Measurements from ENCODE around the gene INAVA.
A peak's percentile ranks its signal among the peaks of the same experiment; 100 is the strongest.
"Not testable (repeated sequence)": the region's sequence is repeated elsewhere in the genome, so short reads cannot be mapped to it uniquely, and the experiment has no call there.

INAVA gene

DNA sequence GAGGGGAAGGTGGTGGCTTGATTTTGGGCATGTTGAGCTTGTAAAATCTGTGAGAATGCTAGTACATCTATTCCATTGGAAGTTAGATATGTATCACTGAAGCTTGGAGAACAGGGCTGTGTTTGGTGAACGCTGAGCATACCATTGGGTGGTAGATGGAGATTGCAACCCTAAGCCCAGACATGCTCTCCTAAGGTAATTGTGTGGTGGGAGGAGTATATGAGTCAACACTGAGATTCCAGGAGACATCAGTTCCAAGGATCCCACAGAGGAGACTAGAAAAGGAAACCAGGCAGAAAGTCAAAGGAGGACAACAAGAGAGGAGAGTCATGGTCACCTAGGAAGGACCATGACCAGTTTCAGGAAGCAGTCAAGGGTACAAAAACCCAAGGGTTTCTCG is 68.4 kb downstream of the INAVA start:
- H3K9me3 Mint-ChIP-seq, result no peaks in the 10 kb centered on the region
- H3K27me3 Mint-ChIP-seq (ENCODE audit: low read depth, poor library complexity), result peaks cover 22% of the 10 kb centered on the region
- H3K36me3 Mint-ChIP-seq (ENCODE audit: low read depth), result no peaks in the 10 kb centered on the region
- no peak for DNase-seq
- no peak overlapping the region for H3K4me3 Mint-ChIP-seq
- H3K4me1 Mint-ChIP-seq, result peaks cover 43% of the 10 kb centered on the region
- H3K27ac Mint-ChIP-seq, result peak overlapping the region; percentile 63
- TF ChIP-seq, protein P1, sequence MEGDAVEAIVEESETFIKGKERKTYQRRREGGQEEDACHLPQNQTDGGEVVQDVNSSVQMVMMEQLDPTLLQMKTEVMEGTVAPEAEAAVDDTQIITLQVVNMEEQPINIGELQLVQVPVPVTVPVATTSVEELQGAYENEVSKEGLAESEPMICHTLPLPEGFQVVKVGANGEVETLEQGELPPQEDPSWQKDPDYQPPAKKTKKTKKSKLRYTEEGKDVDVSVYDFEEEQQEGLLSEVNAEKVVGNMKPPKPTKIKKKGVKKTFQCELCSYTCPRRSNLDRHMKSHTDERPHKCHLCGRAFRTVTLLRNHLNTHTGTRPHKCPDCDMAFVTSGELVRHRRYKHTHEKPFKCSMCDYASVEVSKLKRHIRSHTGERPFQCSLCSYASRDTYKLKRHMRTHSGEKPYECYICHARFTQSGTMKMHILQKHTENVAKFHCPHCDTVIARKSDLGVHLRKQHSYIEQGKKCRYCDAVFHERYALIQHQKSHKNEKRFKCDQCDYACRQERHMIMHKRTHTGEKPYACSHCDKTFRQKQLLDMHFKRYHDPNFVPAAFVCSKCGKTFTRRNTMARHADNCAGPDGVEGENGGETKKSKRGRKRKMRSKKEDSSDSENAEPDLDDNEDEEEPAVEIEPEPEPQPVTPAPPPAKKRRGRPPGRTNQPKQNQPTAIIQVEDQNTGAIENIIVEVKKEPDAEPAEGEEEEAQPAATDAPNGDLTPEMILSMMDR (IDR thresholded peaks at IDR 0.05), result no peak

DNA sequence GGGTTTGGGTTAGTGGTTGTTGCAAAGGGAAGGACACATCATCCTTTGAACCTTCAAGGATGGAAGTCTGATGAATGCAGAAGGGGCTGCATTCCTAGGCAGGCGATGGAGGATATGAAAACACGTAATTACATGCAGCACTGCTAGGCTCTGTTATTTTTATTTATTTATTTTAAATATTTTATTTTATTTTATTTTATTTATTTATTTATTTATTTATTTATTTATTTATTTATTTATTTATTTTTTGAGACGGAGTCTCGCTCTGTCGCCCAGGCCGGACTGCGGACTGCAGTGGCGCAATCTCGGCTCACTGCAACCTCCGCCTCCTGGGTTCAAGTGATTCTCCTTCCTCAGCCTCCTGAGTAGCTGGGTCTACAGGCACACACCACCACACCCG is 69.2 kb downstream of the INAVA start:
- not testable (repeated sequence) for DNase-seq; H3K36me3 Mint-ChIP-seq (ENCODE audit: low read depth); H3K4me3 Mint-ChIP-seq; H3K27ac Mint-ChIP-seq; H3K9me3 Mint-ChIP-seq
- Mint-ChIP-seq H3K27me3 (ENCODE audit: low read depth, poor library complexity) (peaks cover 22% of the 10 kb centered on the region), H3K4me1 (peaks cover 36% of the 10 kb centered on the region)
